Nephron (organoid): Measurements from ENCODE around the gene ETS1.

Experiments
- H3K27ac Mint-ChIP-seq, 3 experiments: 2 replicates each; pipeline ENCODE4 v1.8.0; 2020; ENCODE audit warnings: mixed read lengths in 3 of 3, mild to moderate bottlenecking in 2 of 3, moderate library complexity in 1 of 3
- H3K27me3 Mint-ChIP-seq: 2 replicates; pipeline ENCODE4 v1.8.0; 2021; ENCODE audit warnings: low read depth, mild to moderate bottlenecking, moderate library complexity, mixed read lengths
- H3K36me3 Mint-ChIP-seq: 2 replicates; pipeline ENCODE4 v1.8.0; 2020; ENCODE audit warnings: low read depth, mixed read lengths
- H3K4me1 Mint-ChIP-seq: 2 replicates; pipeline ENCODE4 v1.8.0; 2020; ENCODE audit warnings: mixed read lengths
- H3K4me3 Mint-ChIP-seq, 3 experiments: 2 replicates each; pipeline ENCODE4 v1.8.0; 2020; ENCODE audit warnings: mild to moderate bottlenecking in 3 of 3, mixed read lengths in 3 of 3, moderate library complexity in 2 of 3
- H3K9me3 Mint-ChIP-seq: 2 replicates; pipeline ENCODE4 v1.8.0; 2020; ENCODE audit warnings: mixed read lengths
- CTCF ChIP-seq, 3 experiments: fragments of 200-600 bp; sonication (generic); IDR thresholded peaks; one replicate each; pipeline ENCODE4 v1.5.0; 2021; ENCODE audit warnings: antibody characterized with exemption in 3 of 3; ENCODE audit not compliant: unreplicated experiment in 3 of 3

Gene ETS1

GRCh38 chr11:128520888-128521681 is 66.3 kb downstream of the ETS1 start:
- H3K27ac Mint-ChIP-seq: peak overlapping the region; percentile 67 to 92 (median 78)
- H3K36me3 Mint-ChIP-seq: no peaks in the 10 kb centered on the region
- no peak for TF ChIP-seq CTCF (IDR thresholded peaks at IDR 0.05; ENCODE audit: unreplicated experiment in 3 of 3)
- H3K4me3 Mint-ChIP-seq: peak overlapping the region; percentile 88 to 91 (median 90)
- H3K4me1 Mint-ChIP-seq: peaks cover 65% of the 10 kb centered on the region
- H3K27me3 Mint-ChIP-seq: peaks cover 35% of the 10 kb centered on the region
- H3K9me3 Mint-ChIP-seq: no peaks in the 10 kb centered on the region

GRCh38 chr11:128520206-128520887 is 67.0 kb downstream of the ETS1 start:
- Mint-ChIP-seq H3K36me3 (no peaks in the 10 kb centered on the region), H3K9me3 (no peaks in the 10 kb centered on the region), H3K4me1 (peaks cover 72% of the 10 kb centered on the region), H3K4me3 (peak overlapping the region; percentile 88 to 91 (median 90)), H3K27ac (peak overlapping the region; percentile 67 to 92 (median 78)), H3K27me3 (peaks cover 29% of the 10 kb centered on the region)
- no peak for TF ChIP-seq CTCF (IDR thresholded peaks at IDR 0.05; ENCODE audit: unreplicated experiment in 3 of 3)

GRCh38 chr11:128519338-128519737 is 68.0 kb downstream of the ETS1 start:
- Mint-ChIP-seq H3K4me3 (peak overlapping the region; percentile 79 to 90 (median 88)), H3K27ac (peak overlapping the region; percentile 76 to 90 (median 85)), H3K27me3 (peaks cover 29% of the 10 kb centered on the region), H3K36me3 (peaks cover 2% of the 10 kb centered on the region), H3K4me1 (peaks cover 81% of the 10 kb centered on the region), H3K9me3 (no peaks in the 10 kb centered on the region)
- TF ChIP-seq CTCF (IDR thresholded peaks at IDR 0.05; ENCODE audit: unreplicated experiment in 3 of 3): no peak

- H3K27ac Mint-ChIP-seq: peak overlapping the region; percentile 76 to 90 (median 85)
- no peak for TF ChIP-seq CTCF (IDR thresholded peaks at IDR 0.05; ENCODE audit: unreplicated experiment in 3 of 3)
- peaks cover 5% of the 10 kb centered on the region for H3K36me3 Mint-ChIP-seq
- peak overlapping the region; percentile 79 to 90 (median 88) for H3K4me3 Mint-ChIP-seq
- peaks cover 79% of the 10 kb centered on the region for H3K4me1 Mint-ChIP-seq
- peaks cover 25% of the 10 kb centered on the region for H3K27me3 Mint-ChIP-seq
- H3K9me3 Mint-ChIP-seq: no peaks in the 10 kb centered on the region
These were observed 68.7 kb downstream of the ETS1 start for GRCh38 chr11:128518493-128519207.

- Mint-ChIP-seq H3K4me1 (peaks cover 69% of the 10 kb centered on the region), H3K9me3 (no peaks in the 10 kb centered on the region), H3K36me3 (peaks cover 11% of the 10 kb centered on the region), H3K27ac (peak overlapping the region; percentile 76 to 90 (median 85)), H3K4me3 (peak overlapping the region; percentile 79 to 90 (median 88)), H3K27me3 (peaks cover 15% of the 10 kb centered on the region)
- TF ChIP-seq CTCF (IDR thresholded peaks at IDR 0.05; ENCODE audit: unreplicated experiment in 3 of 3): no peak
These were observed 69.7 kb downstream of the ETS1 start for GRCh38 chr11:128517451-128518230.
